WTC11 (cell line): ENCODE results near the gene RFPL1. TPM values are rescaled to one million over a fixed set of nuclear protein-coding genes. Genes with fewer than 3 reads are reported as not detected.

Experiments used
- ATAC-seq: fragments of 200-7000 bp; cut with Tn5 transposase; 2 replicates; pipeline ENCODE4 v1.10.0; 2021; ENCODE audit warnings: mild to moderate bottlenecking, moderate library complexity
- CTCF ChIA-PET: fragments of 300-600 bp; sonication (Branson Sonifier 250); formaldehyde crosslinking; loops from one replicate; lab custom pipeline; 2021; ENCODE audit warnings: antibody characterized with exemption; lab: Charles Lee
- POLR2A ChIA-PET: fragments of 350-600 bp; sonication (Branson Sonifier 250); formaldehyde crosslinking; loops from one replicate; lab custom pipeline; 2021; ENCODE audit warnings: antibody characterized with exemption; lab: Charles Lee
- DNase-seq: peaks from one replicate; pipeline ENCODE4 v3.0.0; 2021; ENCODE audit warnings: low spot score
- H3K27ac Mint-ChIP-seq: 2 replicates; pipeline ENCODE4 v1.8.0; 2021; ENCODE audit warnings: mixed read lengths
- H3K27me3 Mint-ChIP-seq: 2 replicates; pipeline ENCODE4 v1.8.0; 2021; ENCODE audit warnings: low read depth, mild to moderate bottlenecking, moderate library complexity, mixed read lengths
- H3K36me3 Mint-ChIP-seq: 2 replicates; pipeline ENCODE4 v1.8.0; 2021; ENCODE audit warnings: mixed read lengths
- H3K4me1 Mint-ChIP-seq: 2 replicates; pipeline ENCODE4 v1.8.0; 2022; ENCODE audit warnings: mixed read lengths
- H3K4me3 Mint-ChIP-seq: 2 replicates; pipeline ENCODE4 v1.8.0; 2021; ENCODE audit warnings: mild to moderate bottlenecking, moderate library complexity, mixed read lengths
- H3K9me3 Mint-ChIP-seq: 2 replicates; pipeline ENCODE4 v1.8.0; 2021; ENCODE audit warnings: mixed read lengths
- AFF4 ChIP-seq: sonication (generic); formaldehyde crosslinking; IDR thresholded peaks from 2 replicates; pipeline ENCODE4 v1.8.1; 2023; ENCODE audit warnings: mild to moderate bottlenecking, missing genetic modification reagents, borderline replicate concordance
- ATF3 ChIP-seq: sonication (generic); formaldehyde crosslinking; conservative IDR thresholded peaks from 2 replicates; pipeline ENCODE4 v1.8.1; 2022; ENCODE audit warnings: mild to moderate bottlenecking, missing genetic modification reagents
- CDX4 ChIP-seq: fragments of 250-450 bp; sonication (Bioruptor Pico); IDR thresholded peaks from 2 replicates; pipeline ENCODE4 v1.9.0; 2021; ENCODE audit warnings: moderate library complexity, mild to moderate bottlenecking, inconsistent platforms, borderline replicate concordance
- CTCF ChIP-seq: fragments of 200-600 bp; IDR thresholded peaks from 2 replicates; pipeline ENCODE4 v1.8.0; 2022; ENCODE audit warnings: antibody characterized with exemption
- IRF2 ChIP-seq: sonication (generic); formaldehyde crosslinking; IDR thresholded peaks from 2 replicates; pipeline ENCODE4 v1.8.0; 2022; ENCODE audit warnings: low read depth, missing genetic modification reagents, borderline replicate concordance
- JUN ChIP-seq: sonication (generic); formaldehyde crosslinking; IDR thresholded peaks from 2 replicates; pipeline ENCODE4 v1.8.0; 2023; ENCODE audit warnings: mild to moderate bottlenecking, missing genetic modification reagents
- KAT7 ChIP-seq: sonication (generic); formaldehyde crosslinking; IDR thresholded peaks from 2 replicates; pipeline ENCODE4 v1.8.1; 2023; ENCODE audit warnings: missing genetic modification reagents, mild to moderate bottlenecking, borderline replicate concordance
- NFE2L1 ChIP-seq: sonication (generic); formaldehyde crosslinking; IDR thresholded peaks from 2 replicates; pipeline ENCODE4 v1.8.1; 2023; ENCODE audit warnings: missing genetic modification reagents
- NR1H2 ChIP-seq: sonication (generic); formaldehyde crosslinking; IDR thresholded peaks from 2 replicates; pipeline ENCODE4 v1.9.0; 2021; ENCODE audit warnings: mild to moderate bottlenecking, moderate library complexity, missing genetic modification reagents
- OVOL2 ChIP-seq: fragments of 250-450 bp; sonication (Bioruptor Pico); IDR thresholded peaks from 2 replicates; pipeline ENCODE4 v1.9.0; 2021; ENCODE audit warnings: mild to moderate bottlenecking, borderline replicate concordance
- RELA ChIP-seq: sonication (generic); formaldehyde crosslinking; IDR thresholded peaks from 2 replicates; pipeline ENCODE4 v1.8.1; 2022; ENCODE audit warnings: missing genetic modification reagents, mild to moderate bottlenecking, borderline replicate concordance
- RORB ChIP-seq: fragments of 250-450 bp; sonication (Bioruptor Pico); IDR thresholded peaks from 2 replicates; pipeline ENCODE4 v1.9.0; 2021; ENCODE audit warnings: mild to moderate bottlenecking
- SOX15 ChIP-seq: fragments of 250-450 bp; sonication (Bioruptor Pico); IDR thresholded peaks from 2 replicates; pipeline ENCODE4 v1.9.0; 2021; ENCODE audit warnings: mild to moderate bottlenecking
- STAT6 ChIP-seq: sonication (generic); formaldehyde crosslinking; conservative IDR thresholded peaks from 2 replicates; pipeline ENCODE4 v1.8.1; 2023; ENCODE audit warnings: mild to moderate bottlenecking, low read depth, missing genetic modification reagents, moderate library complexity
- ZBTB43 ChIP-seq: sonication (generic); formaldehyde crosslinking; IDR thresholded peaks from 2 replicates; pipeline ENCODE4 v1.8.1; 2023; ENCODE audit warnings: mild to moderate bottlenecking, missing genetic modification reagents
- ZNF138 ChIP-seq: sonication (generic); formaldehyde crosslinking; conservative IDR thresholded peaks from 2 replicates; pipeline ENCODE4 v1.8.1; 2022; ENCODE audit warnings: mild to moderate bottlenecking, moderate library complexity, missing genetic modification reagents
- ZNF232 ChIP-seq: sonication (generic); formaldehyde crosslinking; IDR thresholded peaks from 2 replicates; pipeline ENCODE4 v1.8.0; 2022; ENCODE audit warnings: mild to moderate bottlenecking, missing genetic modification reagents
- total RNA-seq: library from RNA; stranded (reverse); gene quantifications from 3 replicates; pipeline ENCODE4 v1.2.3, GENCODE V29; 2021

RFPL1 gene
- total RNA-seq, 1 experiment from 2014 or later: not detected

DNA sequence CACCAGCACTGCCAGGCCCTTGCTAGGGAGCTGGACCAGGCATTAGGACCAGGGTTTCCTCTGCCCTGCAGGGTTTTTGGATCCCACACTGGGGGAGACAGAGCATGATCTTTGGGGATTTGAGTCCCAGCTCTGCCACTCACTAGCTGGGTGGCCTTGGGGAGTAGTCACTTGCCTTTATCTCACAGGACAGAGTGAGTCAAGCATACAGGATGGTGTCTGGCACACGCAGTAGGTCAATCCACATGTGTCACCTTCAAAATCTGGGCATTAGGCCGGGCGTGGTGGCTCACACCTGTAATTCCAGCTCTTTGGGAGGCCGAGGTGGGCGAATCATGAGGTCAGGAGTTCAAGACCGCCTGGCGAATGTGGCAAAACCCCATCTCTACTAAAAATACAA is 44.3 kb downstream of the RFPL1 start (continued):
- TF ChIP-seq AFF4 (CRISPR knock-in tag): no peak
- no peak for TF ChIP-seq OVOL2 (CRISPR knock-in tag)
- TF ChIP-seq, all 79 proteins: peak for 0

DNA sequence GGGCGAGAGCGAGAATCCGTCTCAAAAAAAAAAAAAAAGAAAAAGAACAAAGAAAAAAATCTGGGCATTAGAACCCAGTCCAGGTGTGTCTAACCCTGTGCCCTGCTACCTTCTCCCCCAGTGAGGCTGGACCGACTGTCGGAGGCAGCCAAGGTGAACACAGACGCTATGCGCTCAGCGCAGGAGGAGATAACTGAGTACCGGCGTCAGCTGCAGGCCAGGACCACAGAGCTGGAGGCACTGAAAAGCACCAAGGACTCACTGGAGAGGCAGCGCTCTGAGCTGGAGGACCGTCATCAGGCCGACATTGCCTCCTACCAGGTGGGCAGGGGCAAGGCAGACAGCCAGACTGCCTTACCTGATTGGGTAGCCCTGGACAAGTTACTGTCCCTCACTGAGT is 44.9 kb downstream of the RFPL1 start:
- DNase-seq: no peak
- Mint-ChIP-seq H3K4me3 (no peak overlapping the region), H3K27ac (no peak overlapping the region), H3K36me3 (peaks cover 12% of the 10 kb centered on the region; the same call in 1 of the 2 replicates), H3K9me3 (no peaks in the 10 kb centered on the region), H3K4me1 (peaks cover 31% of the 10 kb centered on the region), H3K27me3 (peaks cover 48% of the 10 kb centered on the region)
- TF ChIP-seq CTCF (no peak), IRF2 (CRISPR knock-in tag) (no peak)
- no peak for ATAC-seq
- ChIA-PET POLR2A (interaction anchor here (0.7 kb wide), 1 partner anchor 36 kb away, joined by 8 read pairs; no protein-coding TSS in a partner anchor), CTCF (interaction anchor here (0.7 to 6.2 kb wide), 6 partner anchors 13 to 329 kb away, joined by 5 to 60 read pairs (median 6); partner anchors contain the start of gene THOC5)

DNA sequence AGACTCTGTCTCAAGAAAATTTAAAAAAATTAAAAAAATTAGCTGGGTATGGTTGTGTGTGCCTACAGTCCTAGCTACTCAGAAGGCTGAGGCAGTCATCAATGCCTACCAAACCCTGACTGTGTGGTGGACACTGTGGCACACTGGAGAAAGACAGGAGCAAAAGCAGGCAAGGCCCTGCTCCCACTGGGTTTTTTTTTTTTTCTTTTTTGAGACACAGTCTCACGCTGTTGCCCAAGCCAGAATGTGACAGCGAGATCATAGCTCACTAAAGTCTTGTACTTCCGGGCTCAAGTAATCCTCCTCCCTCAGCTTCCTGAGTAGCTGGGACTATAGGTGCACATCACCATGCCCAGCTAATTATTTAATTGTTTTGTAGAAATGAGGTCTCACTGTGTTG is 46.3 kb downstream of the RFPL1 start:
- Mint-ChIP-seq H3K4me1 (peaks cover 17% of the 10 kb centered on the region), H3K4me3 (no peak overlapping the region), H3K27me3 (peaks cover 35% of the 10 kb centered on the region), H3K9me3 (0 out of 2 replicates have a peak, but pooled peaks cover 3% of the 10 kb centered on the region), H3K27ac (no peak overlapping the region), H3K36me3 (peaks cover 22% of the 10 kb centered on the region)
- POLR2A ChIA-PET: no interaction called here
- TF ChIP-seq ZNF232 (no peak), ZBTB43 (no peak), CDX4 (CRISPR knock-in tag) (no peak), ZNF138 (CRISPR knock-in tag) (no peak), NR1H2 (CRISPR knock-in tag) (no peak), OVOL2 (CRISPR knock-in tag) (no peak), SOX15 (CRISPR knock-in tag) (no peak), RELA (CRISPR knock-in tag) (no peak), JUN (CRISPR knock-in tag) (no peak), STAT6 (CRISPR knock-in tag) (no peak), RORB (CRISPR knock-in tag) (no peak), NFE2L1 (no peak), ATF3 (no peak), KAT7 (CRISPR knock-in tag) (no peak)
- CTCF ChIA-PET: interaction anchor here (6.2 kb wide), 1 partner anchor 14 kb away, joined by 60 read pairs; no protein-coding TSS in a partner anchor
- ATAC-seq (no peak), DNase-seq (no peak)
